Tibial nerve (tissue), 4 donors: Measurements from ENCODE around the gene SPTSSA. TPM values are rescaled to one million over a fixed set of nuclear protein-coding genes. Genes with fewer than 3 reads are reported as not detected.

Experiments used
- DNase-seq, 2 donors: peaks; one replicate each; pipeline ENCODE4 v3.0.0-alpha.2; 2019; ENCODE audit warnings: low spot score in 2 of 2
- H3K27ac ChIP-seq, 4 donors: fragments of 200-600 bp; sonication (generic) in 3 of 4; one replicate each; pipeline ENCODE4 v1.5.1; 2017 to 2019; ENCODE audit warnings: mild to moderate bottlenecking in 1 of 4
- H3K27me3 ChIP-seq, 2 donors: fragments of 200-600 bp; sonication (generic) in 1 of 2; one replicate each; pipeline versions ENCODE4 v1.5.1 to v1.6.0; 2017 to 2019
- H3K36me3 ChIP-seq, 3 donors: fragments of 200-600 bp; sonication (generic); one replicate each; pipeline ENCODE4 v1.5.1; 2018 to 2019
- H3K4me1 ChIP-seq, 4 donors: fragments of 200-600 bp; sonication (generic) in 3 of 4; one replicate each; pipeline ENCODE4 v1.5.1; 2017 to 2019
- H3K4me3 ChIP-seq, 4 donors: fragments of 200-600 bp; sonication (generic) in 3 of 4; one replicate each; pipeline ENCODE4 v1.5.1; 2017 to 2019; ENCODE audit warnings: mild to moderate bottlenecking in 1 of 4, moderate library complexity in 1 of 4
- H3K9me3 ChIP-seq, 4 donors: fragments of 200-600 bp; sonication (generic) in 3 of 4; one replicate each; pipeline ENCODE4 v1.5.1; 2017 to 2019
- CTCF ChIP-seq, 5 experiments: fragments of 200-600 bp in 3 of 5; fragments of 450-650 bp in 2 of 5; sonication (generic) in 3 of 5; IDR thresholded peaks; one replicate each; pipeline ENCODE4 v1.5.1; 2016 to 2019; ENCODE audit warnings: antibody characterized with exemption in 5 of 5, mild to moderate bottlenecking in 3 of 5, moderate library complexity in 2 of 5
- EP300 ChIP-seq, 2 donors: sonication (generic); formaldehyde crosslinking; IDR thresholded peaks; one replicate each; pipeline ENCODE4 v1.6.1; 2017; ENCODE audit warnings: antibody characterized with exemption in 2 of 2, mild to moderate bottlenecking in 1 of 2
- POLR2A ChIP-seq, 2 donors: fragments of 450-650 bp; IDR thresholded peaks; one replicate each; pipeline ENCODE4 v1.6.1; 2017; ENCODE audit warnings: antibody characterized with exemption in 2 of 2, mild to moderate bottlenecking in 2 of 2, moderate library complexity in 2 of 2
- WGBS, 2 donors: methylation state at CpG; one replicate each; pipeline ENCODE4 v1.1.5; 2018; 5-methylcytosine and 5-hydroxymethylcytosine counted together
- total RNA-seq, 4 donors: library from RNA; depleted of rRNA; stranded (reverse); fragments of >200 nt; gene quantifications; one replicate each; pipeline ENCODE4 v1.1.0, GENCODE V29; 2016

The SPTSSA gene
- total RNA-seq, 4 donors from 2014 or later = 13.7 to 28.8 (median 19.6) TPM

GRCh38 chr14:34502001-34502400 lies 40.0 kb upstream of the SPTSSA start:
- H3K4me1 ChIP-seq = peaks cover 0 to 19% (median 8%) of the 10 kb centered on the region in 4 donors
- H3K36me3 ChIP-seq = no peaks in the 10 kb centered on the region
- peak overlapping the region in 1 of 4 donors; percentile 43 for H3K27ac ChIP-seq
- no peak for DNase-seq
- TF ChIP-seq EP300 (IDR thresholded peaks at IDR 0.05) = no peak
- no peak for TF ChIP-seq CTCF (IDR thresholded peaks at IDR 0.05)
- no peak for TF ChIP-seq POLR2A (IDR thresholded peaks at IDR 0.05)
- H3K4me3 ChIP-seq = no peak overlapping the region
- H3K9me3 ChIP-seq = no peaks in the 10 kb centered on the region
- H3K27me3 ChIP-seq = no peaks in the 10 kb centered on the region
- whole genome bisulfite sequencing, 2 donors = 68 to 72% methylated on average over 2 of the region's 2 CpGs

- TF ChIP-seq CTCF (IDR thresholded peaks at IDR 0.05) = no peak
- Histone ChIP-seq H3K9me3 (no peaks in the 10 kb centered on the region), H3K27me3 (no peaks in the 10 kb centered on the region), H3K4me3 (no peak overlapping the region), H3K4me1 (peaks cover 0 to 28% (median 11%) of the 10 kb centered on the region in 4 donors), H3K27ac (no peak overlapping the region), H3K36me3 (no peaks in the 10 kb centered on the region)
- WGBS, 2 donors = 90 to 92% methylated on average over 4 to 5 of the region's 5 CpGs
- DNase-seq = no peak
Measured at GRCh38 chr14:34501004-34501580, 39.1 kb upstream of the SPTSSA start.

- H3K36me3 ChIP-seq = no peaks in the 10 kb centered on the region
- no peaks in the 10 kb centered on the region for H3K27me3 ChIP-seq
- TF ChIP-seq CTCF (IDR thresholded peaks at IDR 0.05) = peak in 2 of 5 experiments; percentile 30 to 31
- TF ChIP-seq POLR2A (IDR thresholded peaks at IDR 0.05) = no peak
- 86 to 88% methylated on average over 6 of the region's 6 CpGs for WGBS, 2 donors
- peak overlapping the region in 2 of 4 donors; percentile 94 for H3K27ac ChIP-seq
- H3K4me3 ChIP-seq = no peak overlapping the region
- no peak for DNase-seq
- H3K4me1 ChIP-seq = peaks cover 0 to 29% (median 11%) of the 10 kb centered on the region in 4 donors
- no peaks in the 10 kb centered on the region for H3K9me3 ChIP-seq
Measured at GRCh38 chr14:34498684-34499412, 36.8 kb upstream of the SPTSSA start.

- no peaks in the 10 kb centered on the region for H3K9me3 ChIP-seq
- no peaks in the 10 kb centered on the region for H3K36me3 ChIP-seq
- peaks cover 0 to 23% (median 11%) of the 10 kb centered on the region in 4 donors for H3K4me1 ChIP-seq
- 22% methylated on average over 11 to 14 of the region's 14 CpGs for WGBS, 2 donors
- peak overlapping the region; percentile 86 to 94 (median 90) for H3K27ac ChIP-seq
- peak; percentile 69 to 82 for DNase-seq
- peak in 2 of 5 experiments; percentile 40 to 47 for TF ChIP-seq CTCF (IDR thresholded peaks at IDR 0.05)
- peak in 1 of 2 donors; percentile 78 for TF ChIP-seq POLR2A (IDR thresholded peaks at IDR 0.05)
- peak; percentile 96 to 97 for TF ChIP-seq EP300 (IDR thresholded peaks at IDR 0.05)
- H3K27me3 ChIP-seq = no peaks in the 10 kb centered on the region
- peak overlapping the region in 1 of 4 donors; percentile 16 for H3K4me3 ChIP-seq
Measured at GRCh38 chr14:34496679-34497513, 34.9 kb upstream of the SPTSSA start.
